ENCODE measurements around the gene PRSS58.

The PRSS58 gene

DNA sequence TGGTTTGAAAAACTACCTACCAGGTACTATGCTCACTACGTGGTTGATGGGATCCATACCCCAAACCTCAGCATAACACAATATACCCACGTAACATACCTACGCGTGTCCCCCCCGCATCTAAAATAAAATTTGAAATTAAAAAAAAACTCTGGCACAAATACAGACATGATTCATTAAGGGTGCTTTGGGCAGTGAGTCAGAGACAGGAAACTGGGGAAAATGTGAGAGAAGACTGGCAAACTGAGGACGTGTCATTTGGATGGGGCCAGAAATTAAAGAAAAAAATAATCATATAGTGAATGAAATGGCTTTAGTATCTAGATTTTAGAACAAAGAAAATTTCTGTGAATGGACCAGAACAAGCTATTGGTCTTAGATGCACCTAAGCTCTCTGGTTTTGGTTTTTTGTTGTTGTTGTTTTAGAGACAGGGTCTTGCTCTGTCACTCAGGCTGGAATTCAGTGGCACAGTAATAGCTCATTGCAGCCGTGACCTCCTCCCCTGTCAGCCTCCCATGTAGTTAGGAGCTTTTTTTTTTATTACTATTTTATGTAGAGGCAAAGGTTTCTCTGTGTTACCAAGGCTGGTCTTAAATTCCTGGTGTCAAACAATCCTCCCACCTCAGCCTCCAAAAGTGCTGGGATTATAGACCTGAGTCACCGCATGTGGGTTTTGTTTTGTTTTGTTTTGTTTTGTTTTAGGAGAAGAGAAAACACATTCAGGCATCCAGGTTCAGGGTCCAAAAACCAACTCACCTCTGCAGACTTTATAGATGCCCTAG lies 5.9 kb upstream of the PRSS58 start:
- TF ChIP-seq, protein P1, sequence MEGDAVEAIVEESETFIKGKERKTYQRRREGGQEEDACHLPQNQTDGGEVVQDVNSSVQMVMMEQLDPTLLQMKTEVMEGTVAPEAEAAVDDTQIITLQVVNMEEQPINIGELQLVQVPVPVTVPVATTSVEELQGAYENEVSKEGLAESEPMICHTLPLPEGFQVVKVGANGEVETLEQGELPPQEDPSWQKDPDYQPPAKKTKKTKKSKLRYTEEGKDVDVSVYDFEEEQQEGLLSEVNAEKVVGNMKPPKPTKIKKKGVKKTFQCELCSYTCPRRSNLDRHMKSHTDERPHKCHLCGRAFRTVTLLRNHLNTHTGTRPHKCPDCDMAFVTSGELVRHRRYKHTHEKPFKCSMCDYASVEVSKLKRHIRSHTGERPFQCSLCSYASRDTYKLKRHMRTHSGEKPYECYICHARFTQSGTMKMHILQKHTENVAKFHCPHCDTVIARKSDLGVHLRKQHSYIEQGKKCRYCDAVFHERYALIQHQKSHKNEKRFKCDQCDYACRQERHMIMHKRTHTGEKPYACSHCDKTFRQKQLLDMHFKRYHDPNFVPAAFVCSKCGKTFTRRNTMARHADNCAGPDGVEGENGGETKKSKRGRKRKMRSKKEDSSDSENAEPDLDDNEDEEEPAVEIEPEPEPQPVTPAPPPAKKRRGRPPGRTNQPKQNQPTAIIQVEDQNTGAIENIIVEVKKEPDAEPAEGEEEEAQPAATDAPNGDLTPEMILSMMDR (IDR thresholded peaks at IDR 0.05; ENCODE audit: control insufficient read depth, insufficient read depth, low read depth, low read length, missing control alignments) = no peak
- H3K4me3 ChIP-seq (ENCODE audit: control insufficient read depth, low read depth, low read length) = no peak overlapping the region
- DNase-seq (ENCODE audit: low read depth) = no peak

DNA sequence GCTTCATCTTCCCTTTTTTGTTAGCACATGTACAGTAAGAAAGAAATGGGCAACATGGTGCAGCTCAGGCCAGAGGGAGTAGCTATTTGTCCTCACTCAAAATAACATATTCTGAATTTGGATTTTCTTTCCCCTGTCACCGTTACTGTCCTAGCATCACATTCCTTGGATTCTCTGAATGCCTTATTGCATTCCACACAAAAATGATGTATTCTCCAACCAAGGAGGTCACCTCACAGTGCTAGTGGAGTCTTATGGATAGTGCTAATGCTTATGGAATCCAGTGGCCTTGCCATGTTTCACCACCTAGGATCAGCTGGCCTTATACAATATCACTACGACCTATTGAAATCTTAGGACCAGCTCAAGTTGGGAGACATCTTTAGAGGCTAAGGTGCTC lies 7.2 kb downstream of the PRSS58 start:
- TF ChIP-seq, protein P1 (IDR thresholded peaks at IDR 0.05; ENCODE audit: control insufficient read depth, insufficient read depth, low read depth, low read length, missing control alignments) = no peak
- no peak overlapping the region for H3K4me3 ChIP-seq (ENCODE audit: control insufficient read depth, low read depth, low read length)
- no peak for DNase-seq (ENCODE audit: low read depth)

DNA sequence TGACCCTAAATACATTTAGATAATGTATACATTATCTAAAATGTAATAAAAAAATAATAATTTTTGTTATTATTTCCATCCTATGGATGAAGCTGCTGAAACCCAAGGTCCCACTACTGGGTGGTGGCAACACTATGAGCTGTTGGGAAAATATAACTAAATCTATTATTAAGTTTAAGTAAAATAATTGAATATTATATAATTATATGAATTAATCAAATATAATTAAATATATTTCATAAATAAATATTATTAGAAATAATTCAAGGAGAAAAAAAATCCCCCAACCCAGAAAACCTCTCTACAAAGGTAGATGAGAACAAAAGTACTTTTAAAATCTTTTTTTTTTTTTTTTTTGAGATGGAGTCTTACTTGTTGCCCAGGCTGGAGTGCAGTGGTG lies 7.9 kb downstream of the PRSS58 start:
- TF ChIP-seq, protein P1 (IDR thresholded peaks at IDR 0.05; ENCODE audit: control insufficient read depth, insufficient read depth, low read depth, low read length, missing control alignments) = no peak
- no peak for DNase-seq (ENCODE audit: low read depth)
- no peak overlapping the region for H3K4me3 ChIP-seq (ENCODE audit: control insufficient read depth, low read depth, low read length)

DNA sequence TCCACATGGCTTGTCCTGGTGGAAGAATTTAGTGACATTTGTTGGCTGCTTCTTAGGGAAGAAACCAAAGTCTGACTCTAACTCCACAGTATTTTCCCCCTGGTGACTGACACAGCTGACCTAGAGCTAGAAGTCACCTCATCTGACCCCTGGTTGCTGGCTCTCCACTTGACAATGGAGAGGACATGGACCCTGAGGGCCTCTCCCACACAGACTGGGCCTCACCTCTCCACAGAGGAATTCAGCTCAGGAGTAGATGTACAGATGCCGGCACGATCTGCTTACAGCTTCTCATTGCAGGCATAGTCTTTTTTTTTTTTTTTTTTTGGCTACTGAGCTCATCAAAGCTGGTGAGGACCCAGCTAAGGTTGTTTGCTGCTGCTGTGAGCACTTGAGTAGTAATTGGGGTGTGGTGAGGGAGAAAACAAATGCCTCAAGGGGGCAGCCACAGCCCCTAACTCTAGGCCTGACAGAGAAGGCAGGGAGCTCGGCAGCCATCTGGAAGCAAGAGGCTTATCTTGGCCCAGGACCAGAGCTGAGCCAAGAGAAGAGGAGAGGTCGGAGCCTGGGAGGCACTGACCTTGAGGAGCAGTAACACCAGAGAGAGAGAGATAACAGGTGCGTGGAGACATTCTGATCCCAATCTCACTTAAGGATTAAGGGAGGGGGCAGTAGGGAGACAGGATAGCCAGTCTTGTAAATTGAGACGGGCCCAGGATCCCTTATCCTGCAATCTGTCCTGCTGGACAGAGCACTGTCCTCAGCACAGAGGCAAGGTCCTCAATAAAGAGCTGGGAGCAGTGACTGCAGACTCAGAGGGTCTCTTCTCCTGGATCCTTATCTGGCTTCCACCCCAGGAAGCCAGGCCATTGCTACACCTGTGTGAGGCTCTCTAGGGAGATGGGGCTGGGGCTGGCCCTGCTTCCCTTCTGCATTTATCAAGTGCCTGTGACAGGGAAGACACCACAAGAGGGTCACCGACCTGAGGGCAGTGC lies 9.4 kb downstream of the PRSS58 start:
- DNase-seq (ENCODE audit: low read depth) = no peak
- TF ChIP-seq, protein P1 (IDR thresholded peaks at IDR 0.05; ENCODE audit: control insufficient read depth, insufficient read depth, low read depth, low read length, missing control alignments) = no peak
- H3K4me3 ChIP-seq (ENCODE audit: control insufficient read depth, low read depth, low read length) = no peak overlapping the region

DNA sequence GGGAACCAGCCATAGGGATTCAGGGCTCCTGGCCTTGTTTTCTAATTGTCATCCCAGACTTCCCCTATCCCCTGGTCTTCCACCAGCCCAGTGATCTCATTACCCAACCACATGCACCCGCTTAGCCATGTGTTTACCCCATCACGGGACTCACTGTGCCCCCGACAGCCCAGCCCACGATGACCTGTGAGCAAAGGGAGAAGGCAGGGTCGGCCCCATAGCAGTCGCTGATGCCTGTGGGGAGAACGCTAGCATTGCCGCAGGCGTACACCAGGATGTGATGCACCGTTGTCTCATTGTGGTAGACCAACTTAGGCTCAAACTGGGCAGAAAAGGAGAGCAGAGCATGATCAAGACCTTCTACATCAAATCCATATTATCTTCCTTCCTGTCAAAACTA lies 14.0 kb downstream of the PRSS58 start:
- TF ChIP-seq, protein P1 (IDR thresholded peaks at IDR 0.05; ENCODE audit: control insufficient read depth, insufficient read depth, low read depth, low read length, missing control alignments) = no peak
- DNase-seq (ENCODE audit: low read depth) = no peak

DNA sequence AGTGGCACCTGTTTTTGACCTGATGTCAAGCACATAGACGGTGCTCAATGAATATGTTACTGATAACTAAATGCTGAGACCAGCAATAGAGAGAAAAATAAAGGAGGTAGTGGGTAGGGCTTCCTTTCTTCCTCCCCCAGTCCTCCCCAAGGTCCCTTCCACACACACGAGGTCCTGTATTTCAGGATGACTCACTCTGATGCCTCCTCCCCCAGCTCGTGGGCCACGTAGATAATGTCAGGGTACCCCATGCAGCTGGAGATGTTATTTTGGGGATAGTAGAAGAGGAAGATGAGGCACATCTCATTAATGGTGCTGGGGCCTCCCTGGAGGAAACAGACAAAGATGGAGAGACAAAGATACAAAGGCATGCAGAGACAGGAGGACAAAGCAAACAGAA lies 17.3 kb downstream of the PRSS58 start:
- no peak overlapping the region for H3K4me3 ChIP-seq (ENCODE audit: control insufficient read depth, low read depth, low read length)
- TF ChIP-seq, protein P1 (IDR thresholded peaks at IDR 0.05; ENCODE audit: control insufficient read depth, insufficient read depth, low read depth, low read length, missing control alignments) = no peak
- no peak for DNase-seq (ENCODE audit: low read depth)

More for the DNA sequence above, 14.0 kb downstream of the PRSS58 start:
- H3K4me3 ChIP-seq (ENCODE audit: control insufficient read depth, low read depth, low read length) = no peak overlapping the region

Data from AG09309 (cell line).